ENCODE measurements around the gene ZNF652. TPM values are rescaled to one million over a fixed set of nuclear protein-coding genes. Genes with fewer than 3 reads are reported as not detected.
A peak's percentile ranks its signal among the peaks of the same experiment; 100 is the strongest.

The ZNF652 gene
- total RNA-seq, 2 donors from 2014 or later: 42.6 to 60.0 TPM

GRCh38 chr17:49404361-49404760 is 42.3 kb upstream of the ZNF652 start:
- H3K27ac Mint-ChIP-seq: no peak overlapping the region
- peaks cover 53% of the 10 kb centered on the region for H3K36me3 ChIP-seq (ENCODE audit: control insufficient read depth, insufficient read depth, low read length)
- H3K4me3 Mint-ChIP-seq: no peak overlapping the region
- H3K9me3 ChIP-seq (ENCODE audit: control insufficient read depth, low read length): no peaks in the 10 kb centered on the region
- no peak overlapping the region for H3K9ac ChIP-seq (ENCODE audit: extremely low read depth, low read length, poor library complexity, severe bottlenecking)
- H3K4me1 ChIP-seq (ENCODE audit: control insufficient read depth, insufficient read depth, low read length): no peaks in the 10 kb centered on the region
- DNase-seq: peak; percentile 29
- no peaks in the 10 kb centered on the region for H3K9me3 Mint-ChIP-seq
- no peaks in the 10 kb centered on the region for H3K4me1 Mint-ChIP-seq
- peaks cover 56% of the 10 kb centered on the region for H3K36me3 Mint-ChIP-seq (ENCODE audit: low read depth)
- TF ChIP-seq CTCF (conservative IDR thresholded peaks at IDR 0.05): no peak
- 95 to 96% methylated on average over 8 to 12 of the region's 12 CpGs for WGBS, 2 experiments (ENCODE audit: insufficient coverage in 1 of 2, insufficient read length in 1 of 2)
- H3K27me3 ChIP-seq (ENCODE audit: control insufficient read depth, insufficient read depth, low read length, poor library complexity, severe bottlenecking): no peaks in the 10 kb centered on the region
- H3K4me3 ChIP-seq (ENCODE audit: low read length): no peak overlapping the region
- H3K27me3 Mint-ChIP-seq (ENCODE audit: insufficient read depth): no peaks in the 10 kb centered on the region
- H3K27ac ChIP-seq (ENCODE audit: low read depth, low read length): no peak overlapping the region

GRCh38 chr17:49403514-49404289 is 41.7 kb upstream of the ZNF652 start:
- Mint-ChIP-seq H3K4me1 (no peaks in the 10 kb centered on the region), H3K27ac (no peak overlapping the region), H3K27me3 (ENCODE audit: insufficient read depth) (no peaks in the 10 kb centered on the region), H3K4me3 (no peak overlapping the region), H3K9me3 (no peaks in the 10 kb centered on the region), H3K36me3 (ENCODE audit: low read depth) (peaks cover 50% of the 10 kb centered on the region)
- Histone ChIP-seq H3K27ac (ENCODE audit: low read depth, low read length) (no peak overlapping the region), H3K4me3 (ENCODE audit: low read length) (no peak overlapping the region), H3K27me3 (ENCODE audit: control insufficient read depth, insufficient read depth, low read length, poor library complexity, severe bottlenecking) (no peaks in the 10 kb centered on the region), H3K36me3 (ENCODE audit: control insufficient read depth, insufficient read depth, low read length) (peaks cover 46% of the 10 kb centered on the region), H3K4me1 (ENCODE audit: control insufficient read depth, insufficient read depth, low read length) (no peaks in the 10 kb centered on the region), H3K9ac (ENCODE audit: extremely low read depth, low read length, poor library complexity, severe bottlenecking) (no peak overlapping the region), H3K9me3 (ENCODE audit: control insufficient read depth, low read length) (no peaks in the 10 kb centered on the region)
- TF ChIP-seq CTCF (conservative IDR thresholded peaks at IDR 0.05): no peak
- peak; percentile 25 for DNase-seq
- 91 to 95% methylated on average over 6 to 10 of the region's 10 CpGs for WGBS, 2 experiments (ENCODE audit: insufficient coverage in 1 of 2, insufficient read length in 1 of 2)

- no peak overlapping the region for H3K4me3 ChIP-seq (ENCODE audit: low read length)
- peak overlapping the region; percentile 24 for H3K27ac ChIP-seq (ENCODE audit: low read depth, low read length)
- Mint-ChIP-seq H3K27me3 (ENCODE audit: insufficient read depth) (no peaks in the 10 kb centered on the region), H3K27ac (no peak overlapping the region), H3K4me1 (no peaks in the 10 kb centered on the region), H3K4me3 (no peak overlapping the region), H3K36me3 (ENCODE audit: low read depth) (peaks cover 45% of the 10 kb centered on the region), H3K9me3 (no peaks in the 10 kb centered on the region)
- DNase-seq: peak; percentile 41
- no peaks in the 10 kb centered on the region for H3K4me1 ChIP-seq (ENCODE audit: control insufficient read depth, insufficient read depth, low read length)
- no peak for TF ChIP-seq CTCF (conservative IDR thresholded peaks at IDR 0.05)
- no peaks in the 10 kb centered on the region for H3K9me3 ChIP-seq (ENCODE audit: control insufficient read depth, low read length)
- H3K27me3 ChIP-seq (ENCODE audit: control insufficient read depth, insufficient read depth, low read length, poor library complexity, severe bottlenecking): no peaks in the 10 kb centered on the region
- WGBS, 2 experiments (ENCODE audit: insufficient coverage in 1 of 2, insufficient read length in 1 of 2): 83 to 96% methylated on average over 2 to 6 of the region's 6 CpGs
- peaks cover 41% of the 10 kb centered on the region for H3K36me3 ChIP-seq (ENCODE audit: control insufficient read depth, insufficient read depth, low read length)
- no peak overlapping the region for H3K9ac ChIP-seq (ENCODE audit: extremely low read depth, low read length, poor library complexity, severe bottlenecking)
Measured at GRCh38 chr17:49402706-49403105, 40.7 kb upstream of the ZNF652 start.
